ENCODE measurements around the gene CDK14.

The CDK14 gene

DNA sequence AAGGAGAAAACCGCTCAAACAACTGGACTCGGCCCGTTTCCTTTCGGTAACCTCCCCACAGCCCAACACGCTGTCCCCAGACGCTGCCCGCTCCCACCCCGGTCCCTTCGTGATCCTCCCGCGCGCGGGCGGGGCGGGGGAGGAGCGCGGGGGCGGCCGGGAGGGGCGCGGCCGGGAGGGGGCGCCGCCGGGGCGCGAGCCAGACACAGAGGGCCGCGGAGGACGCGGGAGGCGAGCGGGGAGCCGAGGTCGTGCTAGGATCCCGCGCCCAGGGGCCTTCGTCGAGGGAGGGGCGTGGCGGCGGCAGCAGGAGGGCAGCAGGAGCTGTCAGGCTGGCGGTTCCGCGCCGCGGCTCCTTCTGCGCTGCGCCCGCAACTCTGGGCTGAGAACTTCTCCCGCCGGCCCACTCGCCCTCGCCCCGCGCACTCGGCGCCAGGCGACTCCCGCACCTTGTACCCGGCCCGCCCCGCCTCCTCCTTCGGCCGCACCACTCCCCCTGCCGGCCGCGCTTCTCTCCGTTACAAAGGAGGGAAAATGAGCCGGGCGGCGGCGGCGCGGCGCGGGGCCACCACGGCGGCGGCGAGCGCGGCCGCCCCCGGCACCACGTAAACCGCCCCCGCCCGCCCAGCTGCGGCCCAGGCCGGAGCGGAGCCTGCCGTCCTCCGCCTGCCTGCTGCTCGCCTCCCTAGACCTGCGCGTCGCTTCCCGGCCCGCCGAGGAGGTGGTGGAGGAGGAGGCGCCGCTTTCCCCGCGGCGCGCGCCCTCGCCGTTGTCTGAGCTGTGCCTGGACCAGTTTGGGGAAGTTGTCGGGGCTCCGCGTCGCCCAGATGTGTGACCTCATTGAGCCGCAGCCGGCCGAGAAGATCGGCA, at the start of gene CDK14:
TSS of gene CDK14 (plus strand) at position 521 of the 870 bp plus-strand sequence. CDS start at position 828, 307 bp downstream.
- DNase-seq (ENCODE audit: low spot score in 2 of 2) = peak; percentile 40 to 87
- in situ Hi-C loops (cut with MboI; ENCODE audit: low sequenced_read_pairs) = no loop called here
- H3K27me3 ChIP-seq (ENCODE audit: low read depth) = no peaks in the 10 kb centered on the region
- H3K9me3 ChIP-seq = no peaks in the 10 kb centered on the region
- peaks cover 12% of the 10 kb centered on the region; the same call in 1 of the 2 replicates for H3K4me1 ChIP-seq
- peak within 1 kb of the TSS; percentile 54 for H3K4me3 ChIP-seq
- no peaks in the 10 kb centered on the region for H3K36me3 ChIP-seq (replicated peaks)

DNA sequence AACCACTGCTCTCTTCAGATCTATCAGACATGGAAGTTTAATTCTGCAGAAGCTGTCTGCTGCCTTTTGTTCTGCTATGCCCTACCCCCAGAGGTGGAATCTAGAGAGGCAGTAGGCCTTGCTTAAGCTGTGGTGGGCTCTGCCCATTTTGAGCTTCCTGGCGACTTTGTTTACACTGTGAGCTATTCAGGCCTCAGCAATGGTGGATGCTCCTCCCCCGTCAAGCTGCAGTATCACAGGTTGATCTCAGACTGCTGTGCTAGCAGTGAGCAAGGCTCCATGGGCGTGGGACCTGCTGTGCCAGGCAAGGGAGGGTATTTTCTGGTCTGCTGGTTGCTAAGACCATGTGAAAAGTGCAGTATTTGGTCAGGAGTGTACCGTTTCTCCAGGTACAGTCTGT, 45.1 kb upstream of the CDK14 start:
- in situ Hi-C loops (cut with MboI; ENCODE audit: low sequenced_read_pairs) = no loop called here
- Histone ChIP-seq H3K9me3 (no peaks in the 10 kb centered on the region), H3K4me1 (no peaks in the 10 kb centered on the region), H3K27me3 (ENCODE audit: low read depth) (no peaks in the 10 kb centered on the region), H3K36me3 (replicated peaks) (no peaks in the 10 kb centered on the region), H3K4me3 (no peak overlapping the region)
- no peak for DNase-seq (ENCODE audit: low spot score in 2 of 2)

DNA sequence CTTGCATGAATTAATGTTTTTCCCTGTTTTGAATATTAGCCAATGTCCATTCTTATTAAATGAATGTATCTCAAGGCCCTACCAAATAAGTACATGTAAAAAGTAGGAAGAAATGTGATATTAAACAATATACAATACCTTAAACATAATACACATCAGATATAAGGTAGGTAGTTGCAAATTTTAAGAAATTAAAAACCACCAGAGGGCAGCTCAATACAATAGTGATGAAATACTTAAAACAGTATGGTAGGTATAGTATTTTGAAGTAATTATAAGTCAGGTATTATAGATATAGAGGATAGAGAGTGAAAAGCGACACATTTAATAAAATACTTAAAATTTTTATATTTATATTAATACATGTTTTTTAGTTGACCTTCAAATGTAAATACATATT, 43.6 kb upstream of the CDK14 start:
- no peak for DNase-seq (ENCODE audit: low spot score in 2 of 2)
- no peaks in the 10 kb centered on the region for H3K36me3 ChIP-seq (replicated peaks)
- H3K9me3 ChIP-seq = no peaks in the 10 kb centered on the region

DNA sequence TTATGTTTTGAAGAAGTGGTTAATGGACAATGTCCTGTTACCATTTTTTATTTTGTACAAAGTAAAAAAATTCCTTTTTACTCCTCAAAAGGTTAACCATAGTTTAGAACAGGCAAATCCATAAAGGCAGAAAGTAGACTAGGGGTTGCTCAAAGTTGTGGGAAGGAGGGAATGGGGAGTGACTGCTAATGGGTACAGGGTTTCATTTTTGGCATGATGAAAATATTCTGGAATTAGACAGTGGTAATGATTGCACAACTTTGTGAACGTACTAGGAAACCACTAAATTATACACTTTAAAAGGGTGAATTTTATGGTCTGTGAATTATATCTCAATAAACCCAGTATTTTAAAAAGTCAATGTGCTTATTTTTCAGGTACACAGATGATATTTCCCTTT, 35.4 kb upstream of the CDK14 start:
- in situ Hi-C loops (cut with MboI; ENCODE audit: low sequenced_read_pairs) = no loop called here
- Histone ChIP-seq H3K9me3 (no peaks in the 10 kb centered on the region), H3K4me3 (no peak overlapping the region), H3K4me1 (no peaks in the 10 kb centered on the region), H3K27me3 (ENCODE audit: low read depth) (peaks cover 4% of the 10 kb centered on the region; the same call in 1 of the 2 replicates), H3K36me3 (replicated peaks) (no peaks in the 10 kb centered on the region)
- no peak for DNase-seq (ENCODE audit: low spot score in 2 of 2)

More for the DNA sequence above, 43.6 kb upstream of the CDK14 start:
- Histone ChIP-seq H3K4me3 (no peak overlapping the region), H3K27me3 (ENCODE audit: low read depth) (peaks cover 4% of the 10 kb centered on the region; the same call in 1 of the 2 replicates), H3K4me1 (no peaks in the 10 kb centered on the region)
- in situ Hi-C loops (cut with MboI; ENCODE audit: low sequenced_read_pairs) = no loop called here

DNA sequence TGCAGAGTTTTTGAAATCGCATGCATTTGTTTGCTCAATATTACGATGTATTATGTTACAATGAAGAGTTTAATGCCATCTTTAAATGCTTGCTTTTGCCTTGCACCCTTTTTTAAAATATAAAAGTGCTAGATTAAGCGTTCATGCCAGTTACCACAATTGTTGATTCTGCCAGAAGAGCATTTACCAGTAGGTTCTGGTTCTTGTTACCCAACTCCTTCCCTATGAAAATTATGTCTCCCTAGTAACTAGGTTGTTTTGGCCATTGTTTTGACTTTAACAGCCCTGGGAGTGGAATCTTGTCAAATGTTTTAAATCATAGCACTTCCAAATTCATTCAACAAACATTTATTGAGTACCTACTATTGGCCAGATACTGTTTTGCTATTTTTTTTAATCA, 32.8 kb upstream of the CDK14 start:
- H3K4me3 ChIP-seq = no peak overlapping the region
- H3K4me1 ChIP-seq = no peaks in the 10 kb centered on the region
- no peak for DNase-seq (ENCODE audit: low spot score in 2 of 2)
- H3K27me3 ChIP-seq (ENCODE audit: low read depth) = no peaks in the 10 kb centered on the region
- in situ Hi-C loops (cut with MboI; ENCODE audit: low sequenced_read_pairs) = no loop called here
- no peaks in the 10 kb centered on the region for H3K9me3 ChIP-seq
- H3K36me3 ChIP-seq (replicated peaks) = no peaks in the 10 kb centered on the region

DNA sequence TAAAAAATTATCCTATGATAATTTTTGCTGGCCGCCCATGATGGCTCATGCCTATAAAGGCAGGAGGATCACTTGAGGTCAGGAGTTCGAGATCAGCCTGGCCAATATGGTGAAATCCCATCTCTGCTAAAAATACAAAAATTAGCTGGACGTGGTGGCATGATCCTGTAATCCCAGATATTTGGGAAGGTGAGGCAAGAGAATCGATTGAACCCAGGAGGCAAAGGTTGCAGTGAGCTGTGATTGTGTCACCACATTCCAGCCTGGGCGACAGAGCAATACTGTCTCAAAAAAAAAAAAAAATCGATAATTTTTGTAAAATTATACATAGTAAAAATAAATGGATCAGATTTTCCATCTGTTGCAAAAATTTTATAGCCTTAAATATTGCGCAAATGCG, 31.7 kb upstream of the CDK14 start:
- Histone ChIP-seq H3K36me3 (replicated peaks) (no peaks in the 10 kb centered on the region), H3K27me3 (ENCODE audit: low read depth) (no peaks in the 10 kb centered on the region), H3K9me3 (no peaks in the 10 kb centered on the region), H3K4me1 (no peaks in the 10 kb centered on the region), H3K4me3 (no peak overlapping the region)
- no peak for DNase-seq (ENCODE audit: low spot score in 2 of 2)
- in situ Hi-C loops (cut with MboI; ENCODE audit: low sequenced_read_pairs) = no loop called here

DNA sequence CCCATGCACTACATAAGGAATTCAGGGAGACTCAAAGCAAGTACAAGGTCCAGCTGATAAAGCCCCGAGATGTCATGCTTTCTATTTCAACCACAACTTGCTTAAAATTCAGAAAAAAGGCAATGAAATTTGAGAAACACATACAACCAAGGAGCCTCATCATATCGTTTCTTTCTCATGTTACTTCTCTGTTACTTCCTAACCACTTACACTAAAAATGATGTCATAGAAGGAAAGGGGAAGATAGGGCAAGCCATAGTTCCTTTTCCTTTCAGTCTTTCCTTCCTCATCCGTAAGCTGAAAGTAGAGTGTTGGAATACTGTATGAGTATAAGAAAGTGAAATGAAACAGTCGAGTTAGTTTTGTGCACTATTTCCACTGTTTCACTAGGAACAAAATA, 27.9 kb upstream of the CDK14 start:
- Histone ChIP-seq H3K4me1 (no peaks in the 10 kb centered on the region), H3K36me3 (replicated peaks) (no peaks in the 10 kb centered on the region), H3K4me3 (no peak overlapping the region), H3K27me3 (ENCODE audit: low read depth) (no peaks in the 10 kb centered on the region), H3K9me3 (no peaks in the 10 kb centered on the region)
- in situ Hi-C loops (cut with MboI; ENCODE audit: low sequenced_read_pairs) = no loop called here
- no peak for DNase-seq (ENCODE audit: low spot score in 2 of 2)

DNA sequence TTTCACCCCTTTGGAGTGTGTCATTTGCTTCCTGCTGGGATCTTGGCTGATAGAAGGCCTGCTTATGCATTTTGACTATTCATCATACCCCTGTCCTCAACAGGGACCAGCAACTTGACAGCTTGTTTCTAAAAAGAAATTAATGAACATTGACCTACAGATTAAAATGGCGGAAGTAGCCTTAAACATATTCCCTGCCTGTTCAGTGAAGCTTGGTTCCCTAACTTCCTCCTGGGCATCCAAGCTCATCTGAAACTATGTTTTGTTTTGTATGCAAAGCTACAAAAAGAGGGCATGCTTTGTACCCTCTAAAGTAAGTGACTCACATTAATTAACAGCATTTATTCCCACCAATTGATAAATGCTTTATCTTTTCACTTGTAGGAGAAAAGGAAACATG, 26.8 kb upstream of the CDK14 start:
- Histone ChIP-seq H3K36me3 (replicated peaks) (no peaks in the 10 kb centered on the region), H3K4me1 (no peaks in the 10 kb centered on the region), H3K9me3 (no peaks in the 10 kb centered on the region), H3K4me3 (no peak overlapping the region), H3K27me3 (ENCODE audit: low read depth) (no peaks in the 10 kb centered on the region)
- DNase-seq (ENCODE audit: low spot score in 2 of 2) = no peak
- in situ Hi-C loops (cut with MboI; ENCODE audit: low sequenced_read_pairs) = no loop called here

DNA sequence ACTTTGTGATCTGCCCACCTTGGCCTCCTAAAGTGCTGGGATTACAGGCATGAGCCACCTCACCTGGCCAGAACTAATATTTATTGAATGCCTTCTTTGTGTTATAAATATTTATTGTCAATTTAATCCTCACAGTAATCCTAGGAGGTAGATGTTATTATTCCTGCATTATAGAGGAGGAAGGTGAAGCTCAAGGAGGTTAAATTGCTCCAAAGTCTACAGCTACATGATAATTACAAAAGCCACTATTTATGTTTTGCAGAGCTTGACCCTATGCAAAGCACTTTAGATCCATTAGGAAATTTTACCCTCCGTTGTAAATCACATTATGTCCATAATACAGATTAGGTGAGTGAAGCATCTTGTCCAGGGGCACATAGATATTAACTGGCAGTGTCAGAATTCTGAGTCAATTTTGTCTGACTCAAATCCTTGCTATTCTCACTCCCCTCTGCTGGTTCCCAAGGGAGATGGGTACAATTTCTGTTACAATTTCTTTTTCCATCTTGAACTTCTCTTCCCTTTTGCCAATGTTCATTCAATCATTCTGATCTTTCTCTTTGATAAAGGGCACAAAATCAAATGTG, 25.7 kb upstream of the CDK14 start:
- Histone ChIP-seq H3K36me3 (replicated peaks) (no peaks in the 10 kb centered on the region), H3K4me3 (no peak overlapping the region), H3K9me3 (no peaks in the 10 kb centered on the region), H3K4me1 (no peaks in the 10 kb centered on the region), H3K27me3 (ENCODE audit: low read depth) (no peaks in the 10 kb centered on the region)
- in situ Hi-C loops (cut with MboI; ENCODE audit: low sequenced_read_pairs) = no loop called here
- no peak for DNase-seq (ENCODE audit: low spot score in 2 of 2)

DNA sequence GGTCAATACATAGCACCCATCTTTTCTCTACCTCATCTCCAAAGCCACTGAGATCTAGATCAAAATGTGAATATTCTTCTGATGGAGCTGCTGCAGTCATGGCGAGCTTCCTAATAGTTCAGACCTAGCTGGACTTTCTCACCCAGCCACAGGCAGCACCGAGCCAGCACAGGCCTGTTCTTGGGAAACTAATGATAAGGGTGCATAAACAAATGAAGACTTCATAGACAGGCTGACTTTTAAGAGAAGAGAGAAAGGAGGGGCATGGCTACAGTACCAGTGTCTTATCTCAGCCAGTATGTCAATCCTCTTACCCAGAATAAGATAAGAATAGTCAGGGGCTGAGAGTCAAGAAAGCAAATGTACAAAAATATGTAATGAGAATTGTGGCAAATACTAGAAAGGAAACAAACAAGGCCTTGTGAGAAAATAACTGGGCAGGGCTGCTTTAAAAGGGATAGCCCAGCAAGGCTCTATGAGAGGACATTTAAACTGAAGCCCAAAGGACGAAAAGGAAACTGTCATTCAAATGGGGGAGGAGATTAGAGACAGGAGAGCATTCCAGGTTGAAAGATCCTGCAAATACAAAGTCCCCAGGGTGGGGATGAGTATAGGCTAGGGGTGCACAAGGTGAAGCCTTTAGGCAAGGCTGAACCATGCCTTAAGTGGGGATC, 21.8 kb upstream of the CDK14 start:
- no peaks in the 10 kb centered on the region for H3K9me3 ChIP-seq
- H3K4me1 ChIP-seq = no peaks in the 10 kb centered on the region
- in situ Hi-C loops (cut with MboI; ENCODE audit: low sequenced_read_pairs) = no loop called here
- H3K36me3 ChIP-seq (replicated peaks) = no peaks in the 10 kb centered on the region
- DNase-seq (ENCODE audit: low spot score in 2 of 2) = no peak
- no peak overlapping the region for H3K4me3 ChIP-seq
- H3K27me3 ChIP-seq (ENCODE audit: low read depth) = peaks cover 2% of the 10 kb centered on the region; the same call in 1 of the 2 replicates

DNA sequence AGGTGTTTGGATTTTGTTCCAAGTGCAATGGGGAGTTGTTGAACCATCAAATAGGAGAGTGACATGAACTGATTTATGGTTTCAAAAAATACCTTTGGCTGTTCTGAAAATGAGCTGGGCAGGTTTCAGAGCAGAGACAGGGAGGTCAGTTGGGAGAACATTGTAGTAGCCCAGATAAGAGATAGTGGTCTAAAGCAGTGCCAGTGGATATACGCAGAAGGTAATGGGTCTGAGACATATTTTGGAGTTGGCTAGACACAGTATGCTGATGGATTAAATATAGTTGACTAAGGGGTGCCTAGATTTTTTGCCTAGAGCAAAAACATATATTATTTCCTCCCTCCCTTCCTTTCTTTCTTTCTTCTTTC, 21.3 kb upstream of the CDK14 start:
- in situ Hi-C loops (cut with MboI; ENCODE audit: low sequenced_read_pairs) = no loop called here
- peaks cover 2% of the 10 kb centered on the region; the same call in 1 of the 2 replicates for H3K27me3 ChIP-seq (ENCODE audit: low read depth)
- no peaks in the 10 kb centered on the region for H3K36me3 ChIP-seq (replicated peaks)
- H3K9me3 ChIP-seq = no peaks in the 10 kb centered on the region
- no peak overlapping the region for H3K4me3 ChIP-seq
- no peaks in the 10 kb centered on the region for H3K4me1 ChIP-seq
- DNase-seq (ENCODE audit: low spot score in 2 of 2) = no peak

DNA sequence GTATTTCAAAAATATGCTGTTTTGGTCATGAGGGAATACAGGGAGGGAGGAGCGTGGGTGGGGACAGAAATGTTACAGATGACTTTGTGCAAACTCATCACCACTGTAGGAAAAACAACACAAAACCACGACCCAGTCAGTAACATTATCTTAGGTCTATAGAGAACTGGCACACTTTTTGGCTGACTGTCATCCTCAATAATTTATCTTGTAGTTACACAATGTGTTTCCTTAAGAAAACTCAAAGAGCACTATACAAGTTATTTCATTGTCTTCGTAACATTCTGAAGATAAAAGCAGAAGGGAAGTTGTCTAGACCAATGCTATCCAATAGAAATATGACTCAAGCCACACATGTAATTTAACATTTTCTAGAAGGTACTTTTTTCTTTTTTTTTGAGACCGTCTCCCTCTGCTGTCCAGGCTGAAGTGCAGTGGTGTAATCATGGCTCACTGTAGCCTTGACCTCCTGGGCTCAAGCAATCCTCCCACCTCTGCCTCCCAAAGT, 16.9 kb upstream of the CDK14 start:
- no peaks in the 10 kb centered on the region for H3K4me1 ChIP-seq
- H3K9me3 ChIP-seq = no peaks in the 10 kb centered on the region
- peaks cover 2% of the 10 kb centered on the region; the same call in 1 of the 2 replicates for H3K27me3 ChIP-seq (ENCODE audit: low read depth)
- H3K4me3 ChIP-seq = no peak overlapping the region
- in situ Hi-C loops (cut with MboI; ENCODE audit: low sequenced_read_pairs) = no loop called here
- DNase-seq (ENCODE audit: low spot score in 2 of 2) = no peak
- no peaks in the 10 kb centered on the region for H3K36me3 ChIP-seq (replicated peaks)

DNA sequence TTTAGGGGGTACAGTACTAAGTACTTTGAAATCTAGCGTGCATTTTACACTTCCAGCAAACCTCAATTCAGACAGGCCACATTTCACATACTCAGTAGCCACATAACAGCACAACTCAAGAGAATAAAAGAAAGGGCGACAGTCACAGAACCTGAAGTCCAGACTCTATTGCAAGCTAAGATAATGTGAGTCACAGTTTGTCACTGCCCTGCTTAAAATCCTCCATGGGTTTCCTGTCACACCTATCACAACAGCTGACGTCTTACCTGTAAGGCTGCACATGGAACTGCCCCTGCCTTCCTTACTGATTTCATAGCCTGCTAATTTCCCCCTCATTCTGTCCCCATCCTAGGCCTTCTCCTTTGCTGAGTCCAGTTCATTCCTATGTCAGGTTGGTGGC, 16.1 kb upstream of the CDK14 start:
- H3K27me3 ChIP-seq (ENCODE audit: low read depth) = peaks cover 2% of the 10 kb centered on the region; the same call in 1 of the 2 replicates
- no peaks in the 10 kb centered on the region for H3K9me3 ChIP-seq
- no peaks in the 10 kb centered on the region for H3K36me3 ChIP-seq (replicated peaks)
- no peak for DNase-seq (ENCODE audit: low spot score in 2 of 2)
- H3K4me3 ChIP-seq = no peak overlapping the region
- H3K4me1 ChIP-seq = no peaks in the 10 kb centered on the region
- in situ Hi-C loops (cut with MboI; ENCODE audit: low sequenced_read_pairs) = no loop called here

DNA sequence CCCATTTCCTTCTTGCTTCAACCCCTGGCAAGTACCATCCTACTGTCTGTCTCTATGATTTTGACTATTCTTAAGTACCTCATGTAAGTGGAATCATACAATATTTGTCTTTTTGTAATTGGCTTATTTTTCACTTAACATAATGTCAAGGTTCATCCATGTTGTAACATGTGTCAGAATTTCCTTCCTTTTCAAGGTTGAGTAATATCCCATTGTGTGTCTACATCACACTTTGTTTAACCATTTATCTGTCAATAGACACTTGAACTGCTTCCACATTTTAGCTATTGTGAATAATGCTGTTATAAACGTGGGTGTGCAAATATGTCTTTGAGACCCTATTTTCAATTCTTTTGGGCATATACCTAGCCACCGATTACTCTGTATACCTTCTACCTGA, 14.0 kb upstream of the CDK14 start:
- no peak for DNase-seq (ENCODE audit: low spot score in 2 of 2)
- no peak overlapping the region for H3K4me3 ChIP-seq
- H3K4me1 ChIP-seq = no peaks in the 10 kb centered on the region
- in situ Hi-C loops (cut with MboI; ENCODE audit: low sequenced_read_pairs) = no loop called here
- H3K27me3 ChIP-seq (ENCODE audit: low read depth) = no peaks in the 10 kb centered on the region
- no peaks in the 10 kb centered on the region for H3K9me3 ChIP-seq
- no peaks in the 10 kb centered on the region for H3K36me3 ChIP-seq (replicated peaks)

Measured in HAP-1 (cell line).